ENCODE data around the gene WDR55. TPM values are rescaled to one million over a fixed set of nuclear protein-coding genes. Genes with fewer than 3 reads are reported as not detected.
A peak's percentile ranks its signal among the peaks of the same experiment; 100 is the strongest.

The WDR55 gene
- total and polyA plus RNA-seq, 2 of the 4 experiments (the other 2 are of a cell fraction) = 19.0 to 20.4 TPM

GRCh38 chr5:140718266-140718592 lies 53.5 kb downstream of the WDR55 start:
- Histone ChIP-seq H2AK5ac (ENCODE audit: low read depth, low read length) (no peak overlapping the region), H2BK5ac (ENCODE audit: low read depth, low read length, poor library complexity, severe bottlenecking) (peak overlapping the region; percentile 88), H3K9ac (ENCODE audit: low read depth, low read length) (no peak overlapping the region), H4K5ac (ENCODE audit: low read depth, low read length) (no peak overlapping the region), H2BK15ac (ENCODE audit: low read depth, low read length) (no peak overlapping the region), H3K4ac (ENCODE audit: low read depth, low read length) (peak overlapping the region; percentile 74; the same call in 1 of the 2 replicates), H3K18ac (ENCODE audit: low read depth, low read length) (peak overlapping the region; percentile 33; the same call in 1 of the 2 replicates), H3K9me3 (ENCODE audit: control insufficient read depth, insufficient read depth, low read length) (no peaks in the 10 kb centered on the region), H4K91ac (ENCODE audit: insufficient read depth, low read depth, low read length) (0 out of 2 replicates have a peak overlapping the region, but pooled peaks have one; percentile 27), H3K79me1 (ENCODE audit: low read depth in 1 of 2, low read length in 2 of 2) (no peaks in the 10 kb centered on the region), H3K27ac (ENCODE audit: insufficient read depth, low read length) (peak overlapping the region; percentile 66; the same call in 1 of the 2 replicates), H3K4me2 (ENCODE audit: low read depth, low read length) (no peak overlapping the region), H2AK9ac (replicated peaks; ENCODE audit: low read depth, low read length, poor library complexity) (no peak overlapping the region), H2BK20ac (ENCODE audit: low read depth, low read length) (peak overlapping the region; percentile 89), H2AFZ (replicated peaks; ENCODE audit: low read length, poor library complexity) (peak overlapping the region; percentile 90), H2BK120ac (ENCODE audit: low read depth, low read length) (peak overlapping the region; percentile 81), H3K9me1 (ENCODE audit: insufficient read depth, low read length) (no peaks in the 10 kb centered on the region), H3K4me3 (ENCODE audit: insufficient read depth, low read depth, low read length) (no peak overlapping the region), H3K27me3 (ENCODE audit: control insufficient read depth, insufficient read depth, low read length) (no peaks in the 10 kb centered on the region), H3K56ac (ENCODE audit: extremely low read depth, insufficient read depth, low read length) (no peak overlapping the region), H3K14ac (replicated peaks; ENCODE audit: low read depth, low read length) (no peak overlapping the region), H3K4me1 (ENCODE audit: control insufficient read depth, insufficient read depth, low read length) (0 out of 2 replicates have a peak, but pooled peaks cover 2% of the 10 kb centered on the region), H4K20me1 (ENCODE audit: insufficient read depth, low read length) (no peaks in the 10 kb centered on the region), H4K8ac (ENCODE audit: low read depth in 2 of 2, low read length in 2 of 2) (peak overlapping the region in 1 of 2 experiments; percentile 52; a peak in 1 of 4 replicates), H3K36me3 (ENCODE audit: control insufficient read depth, insufficient read depth, low read length) (no peaks in the 10 kb centered on the region), H3K23ac (ENCODE audit: low read depth, low read length) (no peak overlapping the region)
- CTCF ChIA-PET = no interaction called here
- BruUV-seq (replicated peaks) = no TSS peak
- DNase-seq (no peak), ATAC-seq (ENCODE audit: low read depth) (no peak)
- TF ChIP-seq MXI1 (IDR thresholded peaks at IDR 0.05; ENCODE audit: borderline replicate concordance, low read depth, low read length) (no peak), RCOR1 (IDR thresholded peaks at IDR 0.05; ENCODE audit: insufficient replicate concordance, low read length) (no peak), POLR2A (IDR thresholded peaks at IDR 0.05; ENCODE audit: low read depth, low read length) (no peak), MAFK (IDR thresholded peaks at IDR 0.05; ENCODE audit: low read depth, low read length) (no peak), RAD21 (IDR thresholded peaks at IDR 0.05; ENCODE audit: low read length) (no peak), RFX5 (IDR thresholded peaks at IDR 0.05; ENCODE audit: low read depth, low read length) (no peak), CEBPB (IDR thresholded peaks at IDR 0.05; ENCODE audit: low read depth, low read length) (no peak), CHD1 (IDR thresholded peaks at IDR 0.05; ENCODE audit: low read depth, low read length) (no peak), FOS (IDR thresholded peaks at IDR 0.05; ENCODE audit: low read depth, low read length) (no peak), CTCF (conservative IDR thresholded peaks at IDR 0.05; ENCODE audit: low read depth, low read length) (no peak), USF2 (IDR thresholded peaks at IDR 0.05; ENCODE audit: low read depth, low read length) (no peak), SMC3 (IDR thresholded peaks at IDR 0.05; ENCODE audit: low read depth, low read length) (no peak), MAZ (IDR thresholded peaks at IDR 0.05; ENCODE audit: borderline replicate concordance, low read depth, low read length) (no peak), BHLHE40 (IDR thresholded peaks at IDR 0.05; ENCODE audit: low read depth, low read length) (no peak)
- TF ChIP-seq, protein P1, sequence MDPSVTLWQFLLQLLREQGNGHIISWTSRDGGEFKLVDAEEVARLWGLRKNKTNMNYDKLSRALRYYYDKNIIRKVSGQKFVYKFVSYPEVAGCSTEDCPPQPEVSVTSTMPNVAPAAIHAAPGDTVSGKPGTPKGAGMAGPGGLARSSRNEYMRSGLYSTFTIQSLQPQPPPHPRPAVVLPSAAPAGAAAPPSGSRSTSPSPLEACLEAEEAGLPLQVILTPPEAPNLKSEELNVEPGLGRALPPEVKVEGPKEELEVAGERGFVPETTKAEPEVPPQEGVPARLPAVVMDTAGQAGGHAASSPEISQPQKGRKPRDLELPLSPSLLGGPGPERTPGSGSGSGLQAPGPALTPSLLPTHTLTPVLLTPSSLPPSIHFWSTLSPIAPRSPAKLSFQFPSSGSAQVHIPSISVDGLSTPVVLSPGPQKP (IDR thresholded peaks at IDR 0.05; ENCODE audit: borderline replicate concordance, low read depth, low read length) = no peak
- dilution Hi-C loops (cut with HindIII; ENCODE audit: low sequenced_read_pairs, unreplicated experiment) = no loop called here
- intact Hi-C loops (cut with micrococcal nuclease) = no loop called here
- WGBS, 2 experiments (ENCODE audit: extremely low coverage in 2 of 2, insufficient read length in 1 of 2) = no CpG with 5 or more reads among the region's 7 CpGs
- POLR2A ChIA-PET (ENCODE audit: unreplicated experiment) = no interaction called here
- in situ Hi-C loops (cut with MboI; ENCODE audit: low sequenced_read_pairs) = no loop called here
